Spleen (tissue), 11 donors: ENCODE measurements around the gene DNM3. TPM values are rescaled to one million over a fixed set of nuclear protein-coding genes. Genes with fewer than 3 reads are reported as not detected.

Source experiments
- DNase-seq: peaks from one replicate; pipeline ENCODE4 v3.0.0-alpha.2; 2020
- H3K27ac ChIP-seq, 8 donors: fragments of 200-600 bp; sonication (generic) in 7 of 8; 1 replicate in 4 of 8; 2 replicates in 4 of 8; pipeline versions ENCODE4 v1.5.0 to v1.8.0; 2016 to 2021; ENCODE audit warnings: inconsistent platforms in 4 of 8, mild to moderate bottlenecking in 4 of 8, moderate library complexity in 1 of 8
- H3K27me3 ChIP-seq, 7 donors: fragments of 200-600 bp; sonication (generic) in 6 of 7; replicated peaks in 1 of 7; 1 replicate in 4 of 7; 2 replicates in 3 of 7; pipeline versions ENCODE4 v1.5.0 to v1.8.0; 2016 to 2021; ENCODE audit warnings: inconsistent platforms in 3 of 7, mild to moderate bottlenecking in 1 of 7
- H3K36me3 ChIP-seq, 6 donors: fragments of 200-600 bp; sonication (generic) in 5 of 6; 1 replicate in 4 of 6; 2 replicates in 2 of 6; pipeline versions ENCODE4 v1.5.0 to v1.8.0; 2016 to 2021; ENCODE audit warnings: inconsistent platforms in 2 of 6
- H3K4me1 ChIP-seq, 6 donors: fragments of 200-600 bp; sonication (generic) in 5 of 6; 1 replicate in 3 of 6; 2 replicates in 3 of 6; pipeline versions ENCODE4 v1.5.0 to v1.8.0; 2016 to 2021; ENCODE audit warnings: inconsistent platforms in 3 of 6
- H3K4me3 ChIP-seq, 8 donors: fragments of 200-600 bp; sonication (generic) in 7 of 8; 1 replicate in 4 of 8; 2 replicates in 4 of 8; pipeline versions ENCODE4 v1.5.0 to v1.8.0; 2016 to 2021; ENCODE audit warnings: inconsistent platforms in 4 of 8, mild to moderate bottlenecking in 4 of 8, moderate library complexity in 2 of 8
- H3K9me3 ChIP-seq, 8 donors: fragments of 200-600 bp; sonication (generic) in 7 of 8; 1 replicate in 4 of 8; 2 replicates in 4 of 8; pipeline versions ENCODE4 v1.5.0 to v1.8.0; 2016 to 2021; ENCODE audit warnings: inconsistent platforms in 4 of 8
- POLR2A ChIP-seq, 3 donors: fragments of 450-650 bp; IDR thresholded peaks; one replicate each; pipeline ENCODE4 v1.5.1; 2017; ENCODE audit warnings: antibody characterized with exemption in 3 of 3, mild to moderate bottlenecking in 1 of 3
- POLR2AphosphoS5 ChIP-seq, 3 donors: sonication (generic); formaldehyde crosslinking; IDR thresholded peaks; one replicate each; pipeline ENCODE4 v1.5.1; 2017; ENCODE audit warnings: antibody characterized with exemption in 3 of 3
- WGBS, 5 donors: extraction: QIAGEN DNeasy Blood & Tissue Kit in 3 of 5; methylation state at CpG; one replicate each; pipeline versions ENCODE4 v1.1.5 to v1.1.7; 2013 to 2018; 5-methylcytosine and 5-hydroxymethylcytosine counted together
- intact Hi-C: fragments of 100-400 bp; cut with DNase I; formaldehyde crosslinking; loops from one replicate; pipeline ENCODE4 v1.15.0; 2023; ENCODE audit warnings: low total_unique reads
- polyA plus RNA-seq, 3 donors: library from polyadenylated mRNA; stranded (reverse); fragments of 200-250 nt; gene quantifications; one replicate each; pipeline ENCODE4 v1.2.1, GENCODE V29; 2013
- total RNA-seq, 7 donors: library from RNA; depleted of rRNA in 3 of 7; stranded (reverse); fragments of >200 nt in 3 of 7; fragmentation: NEBNext Ultra II Directional in 4 of 7; extraction: Animal tissue kit (Norgen Biotek cat#: 25700) in 4 of 7; gene quantifications; one replicate each; pipeline versions ENCODE4 v1.1.0 to v1.2.1, GENCODE V29; 2016 to 2021
- TF ChIP-seq, protein P1 (sequence below), 11 experiments: fragments of 200-600 bp in 7 of 11; fragments of 450-650 bp in 4 of 11; sonication (generic) in 4 of 11; IDR thresholded peaks in 8 of 11; conservative IDR thresholded peaks in 3 of 11; 1 replicate in 7 of 11; 2 replicates in 4 of 11; pipeline versions ENCODE4 v1.4.0 to v1.8.0; 2016 to 2021; ENCODE audit warnings: antibody characterized with exemption in 11 of 11, inconsistent platforms in 4 of 11, mild to moderate bottlenecking in 1 of 11
- donor health status: healthy with polysubstance abuse.
- donor health status: DM: no; HTN: no; CAD: no; lungs with moderate emphysema.
- donor health status: DM: no; HTN: no; CAD: no.
- donor health status: Bipolar disorder and iron deficiency.
- donor health status: healthy.
- donor health status: DM: no; HTN: no; CAD: no.
- donor health status: DM: yes; HTN: yes; CAD: no.

Gene DNM3
- total and polyA plus RNA-seq, 10 donors, result 0.61 to 10.2 (median 4.9) TPM

GRCh38 chr1:172332230-172332629 lies 490.9 kb downstream of the DNM3 start:
- DNase-seq, result no peak
- Histone ChIP-seq H3K36me3 (no peaks in the 10 kb centered on the region), H3K27me3 (no peaks in the 10 kb centered on the region), H3K4me3 (no peak overlapping the region), H3K9me3 (peaks cover 0 to 4% (median 0%) of the 10 kb centered on the region in 8 donors), H3K27ac (no peak overlapping the region), H3K4me1 (no peaks in the 10 kb centered on the region)
- intact Hi-C loops, result no loop called here
- TF ChIP-seq POLR2A (IDR thresholded peaks at IDR 0.05), result no peak
- no peak for TF ChIP-seq POLR2AphosphoS5 (IDR thresholded peaks at IDR 0.05)
- TF ChIP-seq, protein P1, sequence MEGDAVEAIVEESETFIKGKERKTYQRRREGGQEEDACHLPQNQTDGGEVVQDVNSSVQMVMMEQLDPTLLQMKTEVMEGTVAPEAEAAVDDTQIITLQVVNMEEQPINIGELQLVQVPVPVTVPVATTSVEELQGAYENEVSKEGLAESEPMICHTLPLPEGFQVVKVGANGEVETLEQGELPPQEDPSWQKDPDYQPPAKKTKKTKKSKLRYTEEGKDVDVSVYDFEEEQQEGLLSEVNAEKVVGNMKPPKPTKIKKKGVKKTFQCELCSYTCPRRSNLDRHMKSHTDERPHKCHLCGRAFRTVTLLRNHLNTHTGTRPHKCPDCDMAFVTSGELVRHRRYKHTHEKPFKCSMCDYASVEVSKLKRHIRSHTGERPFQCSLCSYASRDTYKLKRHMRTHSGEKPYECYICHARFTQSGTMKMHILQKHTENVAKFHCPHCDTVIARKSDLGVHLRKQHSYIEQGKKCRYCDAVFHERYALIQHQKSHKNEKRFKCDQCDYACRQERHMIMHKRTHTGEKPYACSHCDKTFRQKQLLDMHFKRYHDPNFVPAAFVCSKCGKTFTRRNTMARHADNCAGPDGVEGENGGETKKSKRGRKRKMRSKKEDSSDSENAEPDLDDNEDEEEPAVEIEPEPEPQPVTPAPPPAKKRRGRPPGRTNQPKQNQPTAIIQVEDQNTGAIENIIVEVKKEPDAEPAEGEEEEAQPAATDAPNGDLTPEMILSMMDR (IDR thresholded peaks at IDR 0.05 in 8 of 11, conservative IDR thresholded peaks at IDR 0.05 in 3 of 11), result no peak
- WGBS, 5 donors, result 76 to 96% (median 93%) methylated on average over 4 of the region's 4 CpGs

DNA sequence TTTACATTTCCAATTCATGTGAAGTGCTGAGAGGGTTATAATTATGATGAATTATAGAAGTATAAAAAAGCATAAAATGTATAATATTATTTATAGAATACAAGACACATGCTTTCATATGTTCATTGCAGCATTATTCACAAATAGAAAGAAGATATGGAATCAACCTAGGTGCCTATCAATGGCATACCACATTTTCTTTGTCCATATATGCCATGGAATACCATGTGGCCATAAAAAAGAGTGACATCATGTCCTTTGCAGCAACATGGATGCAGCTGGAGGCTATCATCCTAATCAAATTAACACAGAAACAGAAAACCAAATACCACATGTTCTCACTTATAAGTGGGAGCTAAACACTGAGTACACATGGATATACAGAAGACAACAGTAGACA lies 494.1 kb downstream of the DNM3 start:
- DNase-seq, result no peak
- H3K36me3 ChIP-seq, result no peaks in the 10 kb centered on the region
- intact Hi-C loops, result no loop called here
- H3K4me1 ChIP-seq, result peaks cover 0 to 4% (median 0%) of the 10 kb centered on the region in 6 donors
- no peak overlapping the region for H3K27ac ChIP-seq
- no peaks in the 10 kb centered on the region for H3K27me3 ChIP-seq
- no peaks in the 10 kb centered on the region for H3K9me3 ChIP-seq
- TF ChIP-seq POLR2A (IDR thresholded peaks at IDR 0.05) (no peak), POLR2AphosphoS5 (IDR thresholded peaks at IDR 0.05) (no peak)
- TF ChIP-seq, protein P1 (IDR thresholded peaks at IDR 0.05 in 8 of 11, conservative IDR thresholded peaks at IDR 0.05 in 3 of 11), result no peak
- H3K4me3 ChIP-seq, result no peak overlapping the region

DNA sequence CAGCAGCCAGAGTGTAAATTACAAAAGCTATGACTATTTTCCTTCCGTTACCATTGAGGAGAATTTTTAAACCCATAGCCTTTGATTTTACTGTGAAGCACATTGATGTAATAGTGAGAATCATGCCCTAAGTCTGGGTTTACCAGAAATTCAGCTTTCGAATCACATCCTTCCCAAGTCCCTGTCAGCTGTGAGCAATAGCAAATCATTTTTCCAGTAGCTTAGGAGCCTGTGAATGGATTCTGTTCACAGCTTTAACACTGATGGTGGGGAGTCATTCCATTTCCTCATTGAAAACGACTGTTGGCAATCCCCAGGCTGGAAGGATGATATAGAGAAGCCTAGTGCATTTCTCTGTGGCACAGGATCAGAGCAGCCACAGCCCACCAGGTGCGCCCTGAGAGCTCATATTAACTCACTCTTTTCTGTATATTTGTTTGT lies 497.0 kb downstream of the DNM3 start:
- intact Hi-C loops, result no loop called here

DNA sequence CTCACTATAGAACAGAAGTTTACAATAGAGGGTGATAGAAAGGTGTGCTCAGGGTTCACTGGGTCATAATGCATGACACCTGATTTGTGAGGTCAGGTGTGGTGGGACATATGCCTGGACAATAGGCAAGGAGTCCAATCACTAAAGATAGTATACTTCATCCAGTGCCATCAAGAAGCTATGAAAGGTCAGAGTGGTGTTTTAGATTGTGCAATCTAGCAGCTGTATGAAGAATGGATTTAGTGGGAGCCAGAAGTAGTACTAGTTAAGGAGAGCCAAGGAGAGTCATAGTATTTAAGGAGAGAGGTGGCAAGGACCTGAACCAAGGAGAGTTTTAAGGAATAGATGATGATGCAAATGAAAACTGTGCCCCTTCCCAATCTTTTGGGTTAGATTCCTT lies 498.5 kb downstream of the DNM3 start:
- intact Hi-C loops, result no loop called here
- Histone ChIP-seq H3K36me3 (no peaks in the 10 kb centered on the region), H3K27ac (no peak overlapping the region), H3K4me1 (peaks cover 0 to 34% (median 27%) of the 10 kb centered on the region in 6 donors), H3K27me3 (no peaks in the 10 kb centered on the region), H3K9me3 (no peaks in the 10 kb centered on the region), H3K4me3 (no peak overlapping the region)
- TF ChIP-seq POLR2A (IDR thresholded peaks at IDR 0.05) (no peak), POLR2AphosphoS5 (IDR thresholded peaks at IDR 0.05) (no peak)
- TF ChIP-seq, protein P1 (IDR thresholded peaks at IDR 0.05 in 8 of 11, conservative IDR thresholded peaks at IDR 0.05 in 3 of 11), result no peak
- no peak for DNase-seq

More for the DNA sequence above, 497.0 kb downstream of the DNM3 start:
- H3K27me3 ChIP-seq, result no peaks in the 10 kb centered on the region
- no peak for DNase-seq
- WGBS, 5 donors, result 64 to 74% (median 67%) methylated on average over 4 of the region's 4 CpGs
- no peak overlapping the region for H3K4me3 ChIP-seq
- peaks cover 0 to 18% (median 14%) of the 10 kb centered on the region in 6 donors for H3K4me1 ChIP-seq
- H3K27ac ChIP-seq, result no peak overlapping the region
- H3K9me3 ChIP-seq, result no peaks in the 10 kb centered on the region
- TF ChIP-seq POLR2AphosphoS5 (IDR thresholded peaks at IDR 0.05), result no peak
- TF ChIP-seq, protein P1 (IDR thresholded peaks at IDR 0.05 in 8 of 11, conservative IDR thresholded peaks at IDR 0.05 in 3 of 11), result no peak
- TF ChIP-seq POLR2A (IDR thresholded peaks at IDR 0.05), result no peak
- H3K36me3 ChIP-seq, result no peaks in the 10 kb centered on the region
